ENCODE results near the gene TTC39C. TPM values are rescaled to one million over a fixed set of nuclear protein-coding genes. Genes with fewer than 3 reads are reported as not detected.

Gene TTC39C
- total RNA-seq, 2 experiments from 2014 or later: 31.4 to 47.0 TPM

GRCh38 chr18:24031318-24031717, 16.8 kb downstream of the TTC39C start:
- Histone ChIP-seq H3K9me2 (ENCODE audit: insufficient read depth, low read length) (no peaks in the 10 kb centered on the region), H3K4me1 (ENCODE audit: insufficient read depth, low read length, poor library complexity, severe bottlenecking) (no peaks in the 10 kb centered on the region), H3K4me3 (ENCODE audit: low read depth, low read length, poor library complexity, severe bottlenecking) (no peak overlapping the region), H4K20me1 (ENCODE audit: insufficient read depth, low read length) (peaks cover 6% of the 10 kb centered on the region; the same call in 1 of the 2 replicates), H2AFZ (ENCODE audit: low read length) (no peak overlapping the region), H3K79me2 (ENCODE audit: insufficient read depth, low read depth, low read length) (peaks cover 46% of the 10 kb centered on the region), H3K36me3 (ENCODE audit: insufficient read depth, low read length) (no peaks in the 10 kb centered on the region), H3K9me3 (ENCODE audit: low read length) (no peaks in the 10 kb centered on the region), H3K27ac (ENCODE audit: low read depth, low read length, poor library complexity, severe bottlenecking) (no peak overlapping the region), H3K4me2 (ENCODE audit: low read length) (no peak overlapping the region)
- BruUV-seq (replicated peaks): no TSS peak
- intact Hi-C loops (cut with micrococcal nuclease; ENCODE audit: unreplicated experiment): no loop called here
- no peak for TF ChIP-seq EZH2phosphoT487 (IDR thresholded peaks at IDR 0.05; ENCODE audit: borderline replicate concordance, low read depth, low read length)
- TF ChIP-seq CTCF (conservative IDR thresholded peaks at IDR 0.05; ENCODE audit: low read length): no peak
- CTCF ChIA-PET (ENCODE audit: unreplicated experiment): interaction anchor here (0.6 kb wide), 1 partner anchor 95 kb away, joined by 3 read pairs; no protein-coding TSS in a partner anchor
- DNase-seq (ENCODE audit: low spot score): no peak
- POLR2A ChIA-PET: no interaction called here

DNA sequence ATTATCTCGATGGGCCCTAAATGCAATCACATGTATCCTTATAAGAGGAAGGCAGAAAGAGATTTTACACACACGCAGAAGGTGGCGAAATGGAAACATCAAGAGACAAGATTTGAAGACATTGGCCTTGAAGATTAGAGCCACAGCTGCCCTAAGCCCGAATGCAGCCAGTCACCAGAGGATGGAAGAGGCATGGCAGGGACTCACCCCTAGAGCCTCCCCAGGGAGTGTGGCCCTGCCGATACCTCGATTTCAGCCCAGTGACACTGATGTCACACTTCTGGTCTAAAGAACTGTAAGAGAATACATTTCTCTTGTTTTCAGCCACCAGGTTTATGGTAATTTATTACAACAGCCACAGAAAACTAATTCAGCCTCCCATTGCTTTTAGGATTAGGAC, 17.4 kb downstream of the TTC39C start:
- ChIA-PET POLR2A (no interaction called here), CTCF (ENCODE audit: unreplicated experiment) (no interaction called here)
- Histone ChIP-seq H3K4me3 (ENCODE audit: low read depth, low read length, poor library complexity, severe bottlenecking) (no peak overlapping the region), H3K9me2 (ENCODE audit: insufficient read depth, low read length) (no peaks in the 10 kb centered on the region), H3K27ac (ENCODE audit: low read depth, low read length, poor library complexity, severe bottlenecking) (no peak overlapping the region), H3K4me1 (ENCODE audit: insufficient read depth, low read length, poor library complexity, severe bottlenecking) (no peaks in the 10 kb centered on the region), H3K4me2 (ENCODE audit: low read length) (no peak overlapping the region), H3K9me3 (ENCODE audit: low read length) (no peaks in the 10 kb centered on the region), H4K20me1 (ENCODE audit: insufficient read depth, low read length) (peaks cover 6% of the 10 kb centered on the region; the same call in 1 of the 2 replicates), H3K79me2 (ENCODE audit: insufficient read depth, low read depth, low read length) (peaks cover 49% of the 10 kb centered on the region), H2AFZ (ENCODE audit: low read length) (no peak overlapping the region), H3K36me3 (ENCODE audit: insufficient read depth, low read length) (no peaks in the 10 kb centered on the region)
- BruUV-seq (replicated peaks): no TSS peak
- no peak for TF ChIP-seq CTCF (conservative IDR thresholded peaks at IDR 0.05; ENCODE audit: low read length)
- TF ChIP-seq EZH2phosphoT487 (IDR thresholded peaks at IDR 0.05; ENCODE audit: borderline replicate concordance, low read depth, low read length): no peak
- DNase-seq (ENCODE audit: low spot score): no peak
- intact Hi-C loops (cut with micrococcal nuclease; ENCODE audit: unreplicated experiment): no loop called here

DNA sequence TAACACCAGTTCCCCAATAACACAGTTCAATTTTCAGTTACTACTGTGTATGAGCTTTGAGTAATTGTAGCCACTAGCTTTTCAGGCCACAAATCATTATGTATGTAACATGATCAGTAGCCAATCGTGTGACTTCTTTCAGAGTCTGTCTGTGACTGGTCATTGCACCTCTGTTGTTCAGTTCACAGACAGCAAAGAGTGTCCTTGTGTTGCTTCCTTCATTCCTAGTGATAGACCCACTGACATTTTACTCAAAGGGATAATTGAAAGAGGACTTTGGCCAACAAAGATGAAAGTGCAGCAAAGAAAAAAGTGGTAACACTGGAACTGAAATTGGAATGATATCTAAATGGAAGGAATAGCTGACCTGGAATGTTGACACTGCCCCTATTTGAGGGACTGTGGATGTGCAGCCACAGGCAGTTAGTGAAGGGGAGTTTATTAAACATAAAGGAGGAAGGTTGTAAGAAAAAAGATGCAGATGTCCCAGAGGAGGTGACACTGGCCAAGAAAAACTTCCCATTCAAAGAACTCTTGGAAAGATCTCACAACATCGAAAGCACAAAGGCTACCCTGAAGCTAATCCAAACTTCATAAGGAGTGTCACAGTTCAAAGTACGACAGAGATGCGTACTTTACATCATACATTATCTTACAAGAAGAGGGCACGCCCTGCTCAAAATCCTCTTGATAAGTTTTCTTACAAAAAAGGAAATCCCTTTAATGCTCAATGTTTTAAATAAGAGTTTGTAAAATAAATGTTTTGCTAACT, 19.3 kb downstream of the TTC39C start:
- no TSS peak for BruUV-seq (replicated peaks)
- ChIA-PET POLR2A (interaction anchor here (0.9 kb wide), 1 partner anchor 108 kb away, joined by 3 read pairs; no protein-coding TSS in a partner anchor), CTCF (ENCODE audit: unreplicated experiment) (no interaction called here)
- Histone ChIP-seq H2AFZ (ENCODE audit: low read length) (no peak overlapping the region), H3K4me1 (ENCODE audit: insufficient read depth, low read length, poor library complexity, severe bottlenecking) (no peaks in the 10 kb centered on the region), H4K20me1 (ENCODE audit: insufficient read depth, low read length) (peaks cover 10% of the 10 kb centered on the region), H3K4me2 (ENCODE audit: low read length) (no peak overlapping the region), H3K79me2 (ENCODE audit: insufficient read depth, low read depth, low read length) (peaks cover 51% of the 10 kb centered on the region), H3K4me3 (ENCODE audit: low read depth, low read length, poor library complexity, severe bottlenecking) (no peak overlapping the region), H3K9me2 (ENCODE audit: insufficient read depth, low read length) (no peaks in the 10 kb centered on the region), H3K36me3 (ENCODE audit: insufficient read depth, low read length) (no peaks in the 10 kb centered on the region), H3K9me3 (ENCODE audit: low read length) (no peaks in the 10 kb centered on the region), H3K27ac (ENCODE audit: low read depth, low read length, poor library complexity, severe bottlenecking) (no peak overlapping the region)
- TF ChIP-seq EZH2phosphoT487 (IDR thresholded peaks at IDR 0.05; ENCODE audit: borderline replicate concordance, low read depth, low read length): no peak
- TF ChIP-seq CTCF (conservative IDR thresholded peaks at IDR 0.05; ENCODE audit: low read length): no peak
- DNase-seq (ENCODE audit: low spot score): no peak
- intact Hi-C loops (cut with micrococcal nuclease; ENCODE audit: unreplicated experiment): no loop called here
